K562 (cell line): ENCODE measurements around the gene MAP1S. TPM values are rescaled to one million over a fixed set of nuclear protein-coding genes. Genes with fewer than 3 reads are reported as not detected.
A peak's percentile ranks its signal among the peaks of the same experiment; 100 is the strongest.

Experiments
- ATAC-seq: fragments of 200-7000 bp; cut with Tn5 transposase; 3 replicates; pipeline ENCODE4 v1.9.1; 2020; ENCODE audit warnings: moderate library complexity
- BruUV-seq: library from RNA; stranded (reverse); fragments of 400-500 nt; replicated peaks from 2 replicates; lab custom pipeline; 2021; lab: Mats Ljungman, UMichigan
- CTCF ChIA-PET: fragments of 300-600 bp; formaldehyde crosslinking; extraction: SDS; loops from one replicate; lab custom pipeline; 2021; ENCODE audit warnings: low intra/inter-chr PET ratio; lab: Yijun Ruan, JAX
- POLR2A ChIA-PET: fragments of 300-600, 350-650 bp; sonication (Branson Sonifier 250); formaldehyde crosslinking; extraction: SDS; loops from one replicate; lab custom pipeline; 2021; ENCODE audit warnings: antibody characterized with exemption, inconsistent platforms; lab: Yijun Ruan, JAX
- DNase-seq, 4 experiments: peaks; one replicate each; pipeline versions ENCODE4 v3.0.0 to v3.0.0-alpha.2; 2011 to 2018; ENCODE audit warnings: low spot score in 3 of 4, mixed read lengths in 3 of 4; ENCODE audit errors: extremely low read depth in 1 of 4
- FAIRE-seq: peaks from 2 replicates; lab custom pipeline; 2011; peaks lifted over from hg19 to GRCh38; lab: Jason Lieb, UNC
- H2AFZ ChIP-seq: 2 replicates; pipeline ENCODE4 v1.6.0; 2011; ENCODE audit warnings: low read depth, low read length, control low read depth, inconsistent platforms
- H3K27ac ChIP-seq: fragments of 200-600 bp; 3 replicates; pipeline ENCODE4 v1.8.0; 2011; ENCODE audit warnings: low read depth, mild to moderate bottlenecking, control low read depth, inconsistent platforms, low read length, moderate library complexity, mixed read lengths; ENCODE audit errors: extremely low read depth
- H3K27me3 ChIP-seq, 2 experiments: fragments of 300-600 bp in 1 of 2; 2 replicates in 1 of 2; 3 replicates in 1 of 2; pipeline versions ENCODE4 v1.6.0 to v1.8.0; 2011; ENCODE audit warnings: inconsistent platforms in 2 of 2, low read length in 2 of 2, mild to moderate bottlenecking in 1 of 2, mixed read lengths in 1 of 2, moderate library complexity in 1 of 2; ENCODE audit not compliant: control insufficient read depth in 2 of 2, insufficient read depth in 2 of 2
- H3K36me3 ChIP-seq: fragments of 300-600 bp; 3 replicates; pipeline ENCODE4 v1.8.0; 2011; ENCODE audit warnings: mild to moderate bottlenecking, low read length, inconsistent platforms; ENCODE audit not compliant: control insufficient read depth, insufficient read depth
- H3K4me1 ChIP-seq, 2 experiments: fragments of 200-600 bp in 1 of 2; replicated peaks in 1 of 2; 2 replicates in 1 of 2; 3 replicates in 1 of 2; pipeline versions ENCODE4 v1.5.1 to v1.8.0; 2011; ENCODE audit warnings: inconsistent platforms in 2 of 2, low read length in 2 of 2, mild to moderate bottlenecking in 1 of 2, mixed read lengths in 1 of 2, moderate library complexity in 1 of 2; ENCODE audit not compliant: control insufficient read depth in 2 of 2, insufficient read depth in 2 of 2
- H3K4me2 ChIP-seq: 2 replicates; pipeline ENCODE4 v1.6.1; 2011; ENCODE audit warnings: low read length, control low read depth, inconsistent platforms, mixed read lengths; ENCODE audit not compliant: insufficient read depth
- H3K4me3 ChIP-seq: fragments of 200-600 bp; sonication (generic), shearing (Covaris generic); 2 replicates; pipeline ENCODE4 v1.5.1; 2016; ENCODE audit warnings: control low read depth, inconsistent platforms
- H3K79me2 ChIP-seq: fragments of 200-600 bp; 3 replicates; pipeline ENCODE4 v1.8.0; 2011; ENCODE audit warnings: low read length, inconsistent platforms; ENCODE audit not compliant: control insufficient read depth, insufficient read depth
- H3K9ac ChIP-seq, 2 experiments: 2 replicates each; pipeline versions ENCODE4 v1.6.0 to v1.6.1; 2011; ENCODE audit warnings: low read depth in 2 of 2, low read length in 2 of 2, control low read depth in 1 of 2, inconsistent platforms in 1 of 2, mild to moderate bottlenecking in 1 of 2, mixed read lengths in 1 of 2; ENCODE audit not compliant: insufficient read depth in 1 of 2
- H3K9me1 ChIP-seq: one replicate; pipeline ENCODE4 v1.6.0; 2011; ENCODE audit warnings: inconsistent platforms, mild to moderate bottlenecking, low read length, moderate library complexity; ENCODE audit not compliant: control insufficient read depth, insufficient read depth
- H3K9me3 ChIP-seq: replicated peaks from 2 replicates; pipeline ENCODE4 v1.5.1; 2011; ENCODE audit warnings: low read depth, low read length, inconsistent platforms; ENCODE audit not compliant: control insufficient read depth, insufficient read depth
- H4K20me1 ChIP-seq: replicated peaks from 2 replicates; pipeline ENCODE4 v1.6.1; 2011; ENCODE audit warnings: low read length, inconsistent platforms, mixed read lengths; ENCODE audit not compliant: control insufficient read depth, insufficient read depth
- ARHGAP35 ChIP-seq: fragments of 450-650 bp; IDR thresholded peaks from 2 replicates; pipeline ENCODE4 v1.6.1; 2018; ENCODE audit not compliant: partially characterized antibody
- FOXK2 ChIP-seq, 2 experiments: fragments of 450-650 bp; IDR thresholded peaks in 1 of 2; conservative IDR thresholded peaks in 1 of 2; 2 replicates each; pipeline ENCODE4 v1.6.1; 2016; ENCODE audit warnings: low read depth in 2 of 2, mild to moderate bottlenecking in 1 of 2
- HNRNPL ChIP-seq: fragments of 200-400 bp; formaldehyde crosslinking; IDR thresholded peaks from 2 replicates; pipeline ENCODE4 v1.6.1; 2017; ENCODE audit warnings: low read depth, mild to moderate bottlenecking, low read length
- KDM1A ChIP-seq, 2 experiments: fragments of 450-650 bp; IDR thresholded peaks; 2 replicates each; pipeline ENCODE4 v1.6.1; 2016; ENCODE audit warnings: mild to moderate bottlenecking in 2 of 2
- POLR2A ChIP-seq: fragments of 450-650 bp; conservative IDR thresholded peaks from 2 replicates; pipeline ENCODE4 v1.6.1; 2016
- POLR2B ChIP-seq: fragments of 450-650 bp; IDR thresholded peaks from 2 replicates; pipeline ENCODE4 v1.6.1; 2018; ENCODE audit warnings: low read depth; ENCODE audit not compliant: partially characterized antibody
- POLR2G ChIP-seq: fragments of 200-400 bp; formaldehyde crosslinking; IDR thresholded peaks from 2 replicates; pipeline ENCODE4 v1.6.1; 2017; ENCODE audit warnings: low read depth, mild to moderate bottlenecking, antibody characterized with exemption, low read length, moderate library complexity
- RBFOX2 ChIP-seq: fragments of 200-400 bp; formaldehyde crosslinking; IDR thresholded peaks from 2 replicates; pipeline ENCODE4 v1.6.1; 2017; ENCODE audit warnings: low read depth, mild to moderate bottlenecking, low read length, moderate library complexity
- RBM22 ChIP-seq: fragments of 200-400 bp; formaldehyde crosslinking; IDR thresholded peaks from 2 replicates; pipeline ENCODE4 v1.6.1; 2018; ENCODE audit warnings: low read length, low read depth; ENCODE audit not compliant: poor library complexity, severe bottlenecking
- RCOR1 ChIP-seq, 2 experiments: IDR thresholded peaks; 2 replicates each; pipeline ENCODE4 v1.6.1; 2012; ENCODE audit warnings: low read depth in 2 of 2, low read length in 2 of 2, borderline replicate concordance in 1 of 2, improper control_type of control experiment in 1 of 2
- SP1 ChIP-seq: sonication (generic); formaldehyde crosslinking; IDR thresholded peaks from 2 replicates; pipeline ENCODE4 v1.8.1; 2022; ENCODE audit warnings: mild to moderate bottlenecking, missing genetic modification reagents
- SUPT5H ChIP-seq: fragments of 450-650 bp; IDR thresholded peaks from 2 replicates; pipeline ENCODE4 v1.6.1; 2016
- THRB ChIP-seq: fragments of 450-650 bp; formaldehyde crosslinking; conservative IDR thresholded peaks from 2 replicates; pipeline ENCODE4 v1.4.0; 2022; ENCODE audit warnings: mild to moderate bottlenecking, missing genetic modification characterization
- XRCC3 ChIP-seq: fragments of 450-650 bp; IDR thresholded peaks from 2 replicates; pipeline ENCODE4 v1.6.1; 2017; ENCODE audit warnings: mild to moderate bottlenecking, moderate library complexity
- ZNF263 ChIP-seq: sonication (generic); formaldehyde crosslinking; IDR thresholded peaks from 2 replicates; pipeline ENCODE4 v1.8.0; 2022; ENCODE audit warnings: mild to moderate bottlenecking, missing genetic modification reagents, borderline replicate concordance
- ZNF717 ChIP-seq: fragments of 250-450 bp; sonication (Bioruptor Pico); IDR thresholded peaks from 2 replicates; pipeline ENCODE4 v1.5.0; 2021
- WGBS: fragments of 100-300 bp; shearing (Covaris generic); methylation state at CpG from one replicate; pipeline ENCODE4 v1.1.6; 2016; ENCODE audit warnings: low coverage, mixed read lengths; ENCODE audit not compliant: insufficient coverage; ENCODE audit errors: missing lambda C conversion rate; 5-methylcytosine and 5-hydroxymethylcytosine counted together
- in situ Hi-C: fragments of 300-500 bp; cut with MboI; formaldehyde crosslinking; loops from 4 replicates; pipeline ENCODE4 v1.15.0; 2018; ENCODE audit warnings: inconsistent platforms, mixed read lengths
- intact Hi-C: fragments of 100-400 bp; cut with micrococcal nuclease; formaldehyde crosslinking; loops from 2 replicates; pipeline ENCODE4 v1.14.2; 2022
- polyA plus RNA-seq, 8 experiments: library from polyadenylated mRNA; depleted of rRNA in 4 of 8; stranded (reverse) in 5 of 8; unstranded in 3 of 8; fragments of >200 nt; fragmentation: Nextera tagmentation in 2 of 8; fragmentation: Illumina TruSeq in 1 of 8; extraction: Ambion mirVana in 2 of 8; extraction: Trizol in 1 of 8; gene quantifications; 2 replicates each; pipeline versions ENCODE4 v1.2.1 to v1.2.3, GENCODE V29; 2011 to 2014; ENCODE audit warnings: inconsistent platforms in 1 of 8, missing spikeins in 1 of 8
- total RNA-seq, 7 experiments: library from RNA; depleted of rRNA in 6 of 7; stranded (reverse); fragments of >200 nt in 6 of 7; fragmentation: Illumina TruSeq in 2 of 7; extraction: Trizol in 2 of 7; gene quantifications; 2 replicates each; pipeline versions ENCODE4 v1.2.1 to v1.2.3, GENCODE V29; 2011 to 2021; ENCODE audit warnings: low replicate concordance in 1 of 7
- TF ChIP-seq, protein P1 (sequence below): fragments of 200-800 bp; sonication (Bioruptor generic); IDR thresholded peaks from 2 replicates; pipeline ENCODE4 v1.6.1; 2017; ENCODE audit warnings: missing genetic modification characterization, missing compliant biosample characterization

MAP1S gene
- total and polyA plus RNA-seq, 9 of the 15 experiments (the other 6 are each of a cell fraction or from before 2014, with no cell fraction given): 2.0 to 81.0 (median 9.5) TPM

DNA sequence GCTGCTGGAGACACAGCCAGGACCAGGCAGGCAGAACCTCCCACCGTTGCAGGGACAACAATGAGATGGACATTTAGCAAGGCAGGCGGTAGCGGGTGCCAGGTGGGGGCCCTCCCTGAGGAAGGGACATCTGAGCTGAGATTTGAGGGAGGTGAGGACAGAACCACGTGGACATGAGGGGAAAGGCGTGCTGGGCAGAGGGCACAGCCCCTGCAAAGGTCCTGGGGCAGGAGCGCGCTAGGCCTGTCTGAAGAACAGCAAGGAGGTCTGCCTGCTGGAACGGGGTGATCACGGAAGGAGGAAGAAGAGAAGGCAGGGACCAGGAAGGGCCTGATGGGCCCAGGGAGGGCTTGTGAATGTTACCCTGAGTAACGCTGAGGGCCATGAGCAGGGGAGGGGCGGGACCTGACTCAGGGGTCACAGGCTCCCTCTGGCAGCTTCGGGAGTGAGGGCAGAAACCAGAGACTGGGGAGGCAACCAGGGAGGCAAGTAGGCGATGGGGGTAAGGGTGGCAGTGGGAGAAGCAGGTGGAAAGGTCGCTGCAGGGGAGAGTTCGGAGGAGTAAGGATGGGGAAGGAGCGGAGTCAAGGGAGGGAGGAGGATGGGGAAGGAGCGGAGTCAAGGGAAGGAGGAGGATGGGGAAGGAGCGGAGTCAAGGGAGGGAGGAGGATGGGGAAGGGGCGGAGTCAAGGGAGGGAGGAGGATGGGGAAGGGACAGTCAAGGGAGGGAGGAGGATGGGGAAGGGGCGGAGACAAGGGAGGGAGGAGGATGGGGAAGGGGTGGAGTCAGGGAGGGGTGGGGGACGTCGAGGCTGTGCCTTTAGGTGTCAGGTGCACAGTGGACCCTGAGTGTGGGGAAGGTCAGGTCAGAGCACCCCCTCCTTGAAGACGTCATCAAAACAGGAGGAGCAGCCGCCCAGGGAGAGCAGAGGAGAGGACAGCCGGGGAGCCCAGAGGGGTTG, 60.0 kb downstream of the MAP1S start:
- Histone ChIP-seq H3K9ac (peak overlapping the region in 1 of 2 experiments; percentile 86; a peak in 2 of 4 replicates), H3K4me2 (no peak overlapping the region; the same call in 1 of the 2 replicates), H3K4me3 (no peak overlapping the region; the same call in 1 of the 2 replicates), H3K4me1 (peaks cover 12 to 50% of the 10 kb centered on the region in 2 experiments), H3K79me2 (no peaks in the 10 kb centered on the region), H3K36me3 (peaks cover 56% of the 10 kb centered on the region; the same call in 2 of the 3 replicates), H2AFZ (peak overlapping the region; percentile 14; the same call in 1 of the 2 replicates), H3K27ac (no peak overlapping the region; the same call in 2 of the 3 replicates), H3K9me1 (no peaks in the 10 kb centered on the region), H4K20me1 (peaks cover 11% of the 10 kb centered on the region; the same call in 1 of the 2 replicates), H3K27me3 (no peaks in the 10 kb centered on the region), H3K9me3 (no peaks in the 10 kb centered on the region)
- intact Hi-C loops (loop anchor here (1.0 kb wide), 1 partner anchor 63 kb away; no protein-coding TSS in a partner anchor), in situ Hi-C loops (no loop called here)
- ChIA-PET CTCF (interaction anchor here (0.6 kb wide), 1 partner anchor 1011 kb away, joined by 3 read pairs; no protein-coding TSS in a partner anchor), POLR2A (interaction anchor here (1.2 kb wide), 1 partner anchor 10 kb away, joined by 3 read pairs; no protein-coding TSS in a partner anchor)
- no TSS peak for BruUV-seq
- 45% methylated on average over 15 of the region's 25 CpGs for WGBS
- peak; percentile 10 for ATAC-seq
- DNase-seq: peak; percentile 81 to 85 (median 84)
- FAIRE-seq: peak; percentile 78
- TF ChIP-seq POLR2B (peak; percentile 21), RCOR1 (IDR thresholded peaks at IDR 0.05; ENCODE audit: borderline replicate concordance in 1 of 2, low read depth in 2 of 2, low read length in 2 of 2) (peak in 1 of 2 experiments; percentile 52; a peak in 1 of 4 replicates), POLR2G (peak; percentile 66), ZNF263 (CRISPR knock-in tag) (peak; percentile 97), FOXK2 (conservative IDR thresholded peaks at IDR 0.05 in 1 of 2, IDR thresholded peaks at IDR 0.05 in 1 of 2; ENCODE audit: low read depth in 2 of 2) (no peak), SUPT5H (peak; percentile 61; the same call in 1 of the 2 replicates), POLR2A (peak; percentile 54), THRB (peak; percentile 24; the same call in 1 of the 2 replicates), ZNF717 (CRISPR knock-in tag) (0 out of 2 replicates have a peak, but pooled peaks have one; percentile 32), KDM1A (IDR thresholded peaks at IDR 0.05) (peak in 1 of 2 experiments; percentile 36; a peak in 1 of 4 replicates), RBM22 (peak; percentile 4), RBFOX2 (peak; percentile 45; the same call in 1 of the 2 replicates), ARHGAP35 (no peak), HNRNPL (no peak), SP1 (peak; percentile 34; the same call in 1 of the 2 replicates), XRCC3 (no peak)
- TF ChIP-seq, protein P1, sequence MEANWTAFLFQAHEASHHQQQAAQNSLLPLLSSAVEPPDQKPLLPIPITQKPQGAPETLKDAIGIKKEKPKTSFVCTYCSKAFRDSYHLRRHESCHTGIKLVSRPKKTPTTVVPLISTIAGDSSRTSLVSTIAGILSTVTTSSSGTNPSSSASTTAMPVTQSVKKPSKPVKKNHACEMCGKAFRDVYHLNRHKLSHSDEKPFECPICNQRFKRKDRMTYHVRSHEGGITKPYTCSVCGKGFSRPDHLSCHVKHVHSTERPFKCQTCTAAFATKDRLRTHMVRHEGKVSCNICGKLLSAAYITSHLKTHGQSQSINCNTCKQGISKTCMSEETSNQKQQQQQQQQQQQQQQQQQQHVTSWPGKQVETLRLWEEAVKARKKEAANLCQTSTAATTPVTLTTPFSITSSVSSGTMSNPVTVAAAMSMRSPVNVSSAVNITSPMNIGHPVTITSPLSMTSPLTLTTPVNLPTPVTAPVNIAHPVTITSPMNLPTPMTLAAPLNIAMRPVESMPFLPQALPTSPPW: peak; percentile 53; the same call in 1 of the 2 replicates
